GM12892 (cell line): ENCODE data around the gene ATP6V0C.
"Not testable (repeated sequence)": the region's sequence is repeated elsewhere in the genome, so short reads cannot be mapped to it uniquely, and the experiment has no call there.

Experiments used
- POLR2A ChIP-seq: IDR thresholded peaks from 2 replicates; pipeline ENCODE4 v1.6.1; 2011; ENCODE audit warnings: low read depth, low read length, control low read depth
- POLR2AphosphoS5 ChIP-seq: IDR thresholded peaks from 2 replicates; pipeline ENCODE4 v1.6.1; 2011; ENCODE audit warnings: low read depth, low read length, control low read depth
- TAF1 ChIP-seq: IDR thresholded peaks from 2 replicates; pipeline ENCODE4 v1.6.1; 2011; ENCODE audit warnings: low read depth, mild to moderate bottlenecking, control low read depth, low read length, borderline replicate concordance

GRCh38 chr16:2534335-2534734 lies 20.6 kb downstream of the ATP6V0C start:
- not testable (repeated sequence) for TF ChIP-seq POLR2A, POLR2AphosphoS5, TAF1
